Left renal cortex interstitium (tissue), 4 donors: Measurements from ENCODE around the gene DAAM1. TPM values are rescaled to one million over a fixed set of nuclear protein-coding genes. Genes with fewer than 3 reads are reported as not detected.

Experiments used
- DNase-seq, 4 donors: peaks; one replicate each; pipeline ENCODE4 v3.0.0-alpha.2; 2013; ENCODE audit warnings: low read depth in 4 of 4, low spot score in 2 of 4, missing footprints in 1 of 4
- polyA plus RNA-seq, 4 donors: library from polyadenylated mRNA; unstranded; fragments of 120-200 nt; gene quantifications; one replicate each; pipeline ENCODE4 v1.2.1, GENCODE V29; 2013; ENCODE audit not compliant: insufficient read length in 4 of 4

Gene DAAM1
- polyA plus RNA-seq, 4 donors: 51.7 to 58.6 (median 56.9) TPM

DNA sequence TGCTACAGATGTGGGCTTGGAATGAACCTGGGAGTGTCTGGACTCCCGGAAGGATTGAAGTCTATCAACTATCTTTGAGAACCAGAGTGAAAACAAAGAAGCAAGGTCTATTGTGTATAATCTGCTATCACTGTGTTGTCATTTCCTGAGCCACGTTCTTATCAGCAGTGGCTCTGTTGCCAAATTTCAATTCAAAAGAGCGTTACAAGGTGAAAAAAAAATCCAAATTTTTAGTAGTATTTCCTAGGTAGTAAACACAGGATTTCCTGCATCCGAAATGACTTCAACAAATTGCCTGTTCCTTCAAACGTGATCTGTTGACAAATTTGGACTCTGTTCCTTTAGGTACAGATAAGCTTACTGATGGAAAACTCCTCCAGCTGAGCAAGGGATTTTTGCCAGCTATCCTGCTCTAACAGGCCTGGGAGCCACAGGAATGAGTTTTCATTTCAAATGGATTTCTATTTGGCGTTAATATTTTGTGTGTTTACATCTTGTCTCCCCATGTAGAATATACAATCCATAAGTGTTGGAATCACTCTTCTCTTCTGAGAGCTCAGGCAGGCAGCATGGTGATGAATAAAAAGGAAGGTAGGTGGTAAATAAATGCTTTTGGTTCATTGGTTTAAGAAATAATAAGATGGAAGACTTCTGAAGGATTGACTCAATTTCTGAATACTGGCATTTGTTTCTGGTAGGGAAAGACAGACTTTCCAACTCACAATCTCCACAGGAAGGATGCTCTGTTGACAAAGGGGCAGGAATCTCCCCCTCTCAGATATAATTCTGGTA is 218.2 kb downstream of the DAAM1 start:
- no peak for DNase-seq

DNA sequence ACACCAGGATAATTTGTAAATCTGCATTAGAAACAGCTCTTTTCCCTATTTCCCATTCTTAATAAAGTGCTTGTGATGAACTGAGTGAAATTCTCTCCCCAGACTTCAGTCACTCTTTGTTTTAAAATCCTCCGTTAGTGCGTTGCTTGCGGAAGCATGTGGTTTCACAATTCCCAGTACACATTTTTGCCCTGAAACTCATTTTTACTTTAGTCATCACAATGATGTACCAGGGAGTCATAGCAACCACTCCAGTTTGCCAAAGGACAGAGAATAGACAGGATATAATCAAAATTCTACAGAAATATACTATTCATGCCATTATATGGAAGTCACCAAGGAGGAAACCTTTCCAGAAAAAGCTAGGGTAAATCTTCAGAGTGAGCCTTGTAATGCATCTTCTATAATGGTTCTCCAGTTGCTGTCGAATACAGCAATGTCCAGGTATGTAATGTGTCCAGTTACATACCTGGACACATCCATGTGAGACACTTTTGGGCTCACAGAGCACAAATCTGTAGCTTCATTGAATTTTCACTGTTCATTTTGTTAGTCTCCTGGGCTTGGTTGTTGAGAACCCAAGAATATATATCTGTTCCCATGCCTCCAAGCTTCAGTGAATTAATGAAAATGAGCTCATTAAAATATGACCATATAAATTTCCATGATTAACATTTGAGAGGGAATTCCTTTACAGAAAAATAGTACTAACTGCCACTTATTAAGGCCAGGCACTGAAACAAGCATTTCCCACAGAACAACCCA is 219.0 kb downstream of the DAAM1 start:
- no peak for DNase-seq

DNA sequence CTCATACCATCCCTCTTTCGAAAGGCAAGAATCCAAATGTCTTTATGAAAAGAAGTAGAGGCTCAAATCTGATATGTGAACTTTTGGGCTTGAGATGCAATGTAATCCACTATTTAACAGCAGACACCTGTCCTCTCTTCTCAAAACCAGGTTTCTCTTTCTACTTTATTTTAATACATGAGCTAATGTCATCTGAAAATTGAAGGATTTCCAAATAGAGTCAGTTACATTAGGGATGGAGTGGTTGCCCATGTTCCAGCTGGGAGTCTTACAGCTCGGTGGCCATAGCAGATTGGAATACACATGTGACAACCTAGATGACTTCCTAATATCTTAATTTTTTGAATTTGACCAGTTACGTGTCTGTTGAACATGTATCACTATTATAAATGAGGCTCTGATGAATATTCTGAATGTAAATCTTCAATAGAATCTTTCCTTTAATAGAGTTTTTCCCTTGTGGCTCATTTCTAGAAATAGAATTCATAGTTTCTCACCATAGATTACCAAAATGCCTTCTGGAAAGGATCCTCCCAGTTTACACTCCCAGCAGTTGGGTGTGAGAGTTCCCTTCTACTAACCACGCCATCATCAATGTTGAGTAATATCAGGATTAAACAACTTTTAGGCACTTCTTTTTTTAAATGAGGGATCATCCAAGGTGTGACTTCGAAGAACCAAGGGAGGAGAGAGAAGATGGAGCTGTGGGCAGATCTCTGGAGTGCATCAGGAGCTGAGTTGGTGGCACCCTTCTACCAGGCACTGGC is 227.6 kb downstream of the DAAM1 start:
- DNase-seq: no peak

DNA sequence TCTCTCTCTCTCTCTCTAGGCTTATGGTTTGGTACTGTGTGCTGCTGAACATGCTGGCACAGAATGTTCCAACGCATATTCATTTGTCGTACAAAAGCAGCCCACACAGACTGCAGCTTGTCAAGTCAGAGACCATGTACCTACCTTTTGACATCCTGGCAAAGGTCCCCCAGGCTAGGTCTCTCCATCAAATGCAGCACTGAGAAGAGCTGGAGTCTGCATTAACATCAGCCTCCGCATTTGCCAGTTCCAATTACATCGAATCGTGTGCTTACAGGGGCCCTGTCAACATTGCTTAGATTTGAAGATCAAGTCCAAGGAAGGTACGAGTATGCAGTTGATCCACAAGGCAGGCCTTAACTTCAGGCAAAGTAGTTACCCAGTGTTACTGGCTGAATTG is 228.8 kb downstream of the DAAM1 start:
- no peak for DNase-seq

DNA sequence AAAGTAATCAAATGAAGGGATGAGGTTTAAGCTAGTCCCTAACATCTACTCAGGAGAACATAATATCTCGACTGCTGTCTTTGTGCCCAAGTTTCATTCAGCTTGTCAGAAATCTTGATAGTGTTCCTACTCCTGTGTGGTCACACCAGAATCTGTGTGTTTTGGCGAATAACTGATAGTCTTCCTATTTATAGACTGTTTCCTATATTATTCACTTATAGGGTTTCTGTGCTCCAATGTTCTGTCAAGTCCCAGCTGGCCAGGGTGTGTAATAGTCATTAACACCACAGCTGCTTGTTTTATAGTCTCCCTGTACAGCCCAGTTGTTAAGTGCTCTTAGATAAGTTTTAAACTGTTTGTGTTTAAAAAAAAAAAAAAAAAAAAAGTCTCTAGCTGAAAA is 230.8 kb downstream of the DAAM1 start:
- no peak for DNase-seq
